Caki2 (cell line): ENCODE results near the gene GREB1. TPM values are rescaled to one million over a fixed set of nuclear protein-coding genes. Genes with fewer than 3 reads are reported as not detected.

ENCODE experiments used
- DNase-seq: peaks from one replicate; pipeline ENCODE4 v3.0.0-alpha.2; 2015; ENCODE audit warnings: low read depth
- in situ Hi-C: cut with HindIII; loops from 2 replicates; pipeline ENCODE4 v1.10.0; 2016; ENCODE audit warnings: low sequenced_read_pairs, low pct_unique_long_range_greater_than_20kb, mixed read lengths
- total RNA-seq: library from RNA; depleted of rRNA; stranded (reverse); fragments of >200 nt; shearing (Covaris generic); gene quantifications from 2 replicates; pipeline ENCODE4 v1.2.3, GENCODE V29; 2014; ENCODE audit warnings: low replicate concordance; rRNA removed

Gene GREB1
- total RNA-seq, 1 experiment from 2014 or later = 0.91 TPM

DNA sequence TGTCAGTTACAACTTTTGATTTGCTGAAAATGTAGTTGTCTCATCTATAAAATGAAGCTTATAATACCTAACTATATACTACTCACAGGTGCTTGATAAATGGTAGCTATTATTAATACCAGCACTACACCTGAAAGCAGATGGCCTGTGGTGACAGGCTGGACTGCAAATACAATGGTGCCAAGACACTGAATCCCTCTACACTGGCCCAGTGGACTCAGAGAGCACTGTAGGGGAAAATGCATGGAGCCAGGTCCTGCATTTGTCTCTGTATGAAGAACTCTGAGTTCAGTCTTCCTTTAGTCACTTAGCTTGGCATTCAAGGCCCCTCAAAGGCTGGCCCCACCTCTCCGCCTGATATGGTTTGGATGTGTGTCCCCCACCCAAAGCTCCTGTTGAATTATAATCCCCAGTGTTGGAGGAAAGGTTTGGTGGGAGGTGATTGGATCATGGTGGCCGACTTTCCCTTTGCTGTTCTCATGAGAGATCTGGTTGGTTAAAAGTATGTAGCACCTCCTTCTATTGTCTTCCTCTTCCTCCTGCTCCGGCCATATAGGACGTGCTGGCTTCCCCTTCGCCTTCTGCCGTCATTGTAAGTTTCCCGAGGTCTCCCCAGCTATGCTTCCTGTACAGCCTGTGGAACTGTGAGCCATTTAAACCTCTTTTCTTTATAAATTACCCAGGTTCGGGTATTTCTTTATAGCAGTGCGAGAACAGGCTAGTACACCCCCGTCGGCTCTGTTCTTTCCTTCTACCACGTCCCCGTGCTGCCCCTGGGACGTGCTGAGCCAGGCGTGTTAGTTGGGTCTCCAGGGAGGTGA, 147.3 kb downstream of the GREB1 start:
- no peak for DNase-seq
- in situ Hi-C loops = loop anchor here (25.0 kb wide), 1 partner anchor 106 kb away; no protein-coding TSS in a partner anchor

- no peak for DNase-seq
- in situ Hi-C loops = loop anchor here (25.0 kb wide), 1 partner anchor 105 kb away; no protein-coding TSS in a partner anchor
These were observed 148.1 kb downstream of the GREB1 start for GRCh38 chr2:11681722-11682589.

DNA sequence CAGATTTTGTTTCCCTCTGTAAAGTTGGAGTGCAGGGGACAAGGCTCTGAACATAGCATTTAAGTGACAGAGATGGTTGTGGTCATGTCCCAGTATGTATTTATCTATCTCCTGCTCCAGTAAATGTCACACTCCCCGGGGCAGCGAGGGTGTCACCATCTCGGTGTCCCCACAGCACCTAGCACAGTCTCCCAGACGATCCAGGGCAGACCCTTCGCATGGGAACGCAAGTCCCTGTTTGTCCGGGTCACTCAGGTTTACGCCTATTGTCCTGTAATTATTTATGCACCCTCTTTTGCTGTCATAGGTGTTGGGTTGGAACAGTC, 148.7 kb downstream of the GREB1 start:
- in situ Hi-C loops = loop anchor here (25.0 kb wide), 1 partner anchor 105 kb away; no protein-coding TSS in a partner anchor

DNA sequence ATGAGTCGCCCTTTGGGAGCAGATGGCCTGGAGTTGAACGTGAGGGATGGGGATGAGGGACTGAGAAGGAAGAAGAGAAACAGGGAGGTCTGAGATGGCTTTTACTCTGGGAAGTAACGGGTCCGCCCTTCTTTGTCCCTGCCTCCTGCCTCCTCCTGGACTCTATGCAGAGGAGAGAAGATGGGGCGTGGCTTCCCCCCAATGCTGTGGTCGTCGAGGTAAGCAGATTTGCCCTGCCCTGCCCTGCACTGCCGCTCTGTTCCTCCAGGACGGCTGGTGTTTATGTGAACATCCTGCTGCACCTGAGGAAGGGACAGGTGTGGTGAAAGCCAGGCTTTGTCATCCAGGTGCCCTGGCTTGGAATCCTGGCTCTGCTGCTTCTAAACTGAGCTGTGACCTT, 149.6 kb downstream of the GREB1 start:
- DNase-seq = no peak
- in situ Hi-C loops = loop anchor here (25.0 kb wide), 1 partner anchor 104 kb away; no protein-coding TSS in a partner anchor

More for the DNA sequence above, 148.7 kb downstream of the GREB1 start:
- no peak for DNase-seq

- DNase-seq = no peak
- in situ Hi-C loops = loop anchor here (25.0 kb wide), 1 partner anchor 103 kb away; no protein-coding TSS in a partner anchor
These were observed 150.1 kb downstream of the GREB1 start for GRCh38 chr2:11683966-11684365.

DNA sequence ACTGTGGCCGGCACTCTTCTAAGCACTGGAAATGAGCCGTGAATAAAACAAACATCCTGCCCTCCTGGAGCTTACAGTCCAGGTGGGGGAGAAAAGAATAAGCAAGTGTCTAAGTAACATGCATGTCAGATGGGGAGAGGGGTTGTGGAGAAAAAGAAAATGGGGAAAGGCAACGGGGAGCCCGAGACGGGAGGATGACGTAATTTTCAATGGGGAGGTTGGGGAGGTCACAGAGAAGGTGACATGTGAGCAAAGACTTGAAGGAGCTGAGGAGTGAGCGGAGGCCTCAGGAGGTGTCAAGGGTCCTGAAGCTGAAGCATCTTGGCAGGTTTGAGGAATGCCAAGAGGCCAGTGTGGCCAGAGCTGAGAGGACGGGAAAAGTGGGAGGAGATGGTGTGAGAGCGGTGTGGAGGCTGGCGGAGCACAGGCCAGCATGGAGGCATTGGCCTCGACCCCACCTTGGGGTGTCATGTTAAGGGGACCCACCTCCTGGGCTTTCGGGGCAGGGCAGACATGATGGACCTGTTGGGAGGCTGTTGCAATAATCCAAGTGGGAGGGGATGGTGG, 151.1 kb downstream of the GREB1 start:
- no peak for DNase-seq
- in situ Hi-C loops = loop anchor here (25.0 kb wide), 1 partner anchor 102 kb away; no protein-coding TSS in a partner anchor

DNA sequence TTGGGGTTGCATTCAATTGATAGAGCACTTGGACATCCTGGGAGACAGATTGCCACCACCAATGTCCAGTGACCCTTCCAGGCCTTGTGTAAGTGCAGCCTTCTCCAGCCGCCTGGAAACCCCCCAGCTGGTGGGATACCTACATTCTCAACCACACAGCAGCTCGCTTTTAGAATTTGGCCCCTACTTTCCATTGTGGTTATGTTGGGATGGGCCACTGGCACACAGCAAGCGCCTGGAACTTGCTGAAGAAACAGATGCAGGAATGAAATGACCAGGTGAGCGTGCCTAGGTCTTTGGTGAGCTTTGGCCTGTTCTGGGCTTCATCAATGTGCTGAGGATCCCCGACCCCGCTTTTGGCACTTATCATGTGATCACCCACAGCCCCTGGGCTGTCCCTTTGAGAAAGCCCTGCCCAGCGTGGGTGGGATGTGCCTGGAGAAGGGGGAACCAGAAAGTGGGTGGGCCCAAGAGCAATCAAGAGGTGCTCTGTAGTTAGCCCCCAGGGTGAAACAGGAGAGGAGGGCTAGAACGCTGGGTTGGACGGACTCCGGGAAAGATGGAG, 152.1 kb downstream of the GREB1 start:
- DNase-seq = no peak
- in situ Hi-C loops = loop anchor here (25.0 kb wide), 1 partner anchor 101 kb away; no protein-coding TSS in a partner anchor

GRCh38 chr2:11687736-11688135, 153.9 kb downstream of the GREB1 start:
- DNase-seq = no peak
- in situ Hi-C loops = loop anchor here (25.0 kb wide), 1 partner anchor 100 kb away; no protein-coding TSS in a partner anchor

- DNase-seq = peak; percentile 78
- in situ Hi-C loops = loop anchor here (25.0 kb wide), 1 partner anchor 99 kb away; no protein-coding TSS in a partner anchor
These were observed 154.6 kb downstream of the GREB1 start for GRCh38 chr2:11688222-11689069.

GRCh38 chr2:11691076-11691660, 157.3 kb downstream of the GREB1 start:
- in situ Hi-C loops = loop anchor here (25.0 kb wide), 1 partner anchor 96 kb away; no protein-coding TSS in a partner anchor
- no peak for DNase-seq

Other genes with a start within 250 kb of the GREB1 start
- 7.3 and 8.3 TPM in 2 replicates for gene ROCK2, start 189.4 kb upstream of the GREB1 start, total RNA-seq
- 27.3 and 40.2 TPM in 2 replicates for gene E2F6, start 67.9 kb upstream of the GREB1 start, total RNA-seq
- not detected in 2 replicates for gene NTSR2, start 136.2 kb downstream of the GREB1 start, total RNA-seq
- 12.2 and 25.8 TPM in 2 replicates for gene LPIN1, start 212.6 kb downstream of the GREB1 start, total RNA-seq